Nephron (organoid): Measurements from ENCODE around the gene DHRS7.
A peak's percentile ranks its signal among the peaks of the same experiment; 100 is the strongest.
"Not testable (repeated sequence)": the region's sequence is repeated elsewhere in the genome, so short reads cannot be mapped to it uniquely, and the experiment has no call there.

Source experiments
- H3K27ac Mint-ChIP-seq, 3 experiments: 2 replicates each; pipeline ENCODE4 v1.8.0; 2020; ENCODE audit warnings: mixed read lengths in 3 of 3, mild to moderate bottlenecking in 2 of 3, moderate library complexity in 1 of 3
- H3K27me3 Mint-ChIP-seq: 2 replicates; pipeline ENCODE4 v1.8.0; 2021; ENCODE audit warnings: low read depth, mild to moderate bottlenecking, moderate library complexity, mixed read lengths
- H3K36me3 Mint-ChIP-seq: 2 replicates; pipeline ENCODE4 v1.8.0; 2020; ENCODE audit warnings: low read depth, mixed read lengths
- H3K4me1 Mint-ChIP-seq: 2 replicates; pipeline ENCODE4 v1.8.0; 2020; ENCODE audit warnings: mixed read lengths
- H3K4me3 Mint-ChIP-seq, 3 experiments: 2 replicates each; pipeline ENCODE4 v1.8.0; 2020; ENCODE audit warnings: mild to moderate bottlenecking in 3 of 3, mixed read lengths in 3 of 3, moderate library complexity in 2 of 3
- H3K9me3 Mint-ChIP-seq: 2 replicates; pipeline ENCODE4 v1.8.0; 2020; ENCODE audit warnings: mixed read lengths
- TF ChIP-seq, protein P1 (sequence below), 3 experiments: fragments of 200-600 bp; sonication (generic); IDR thresholded peaks; one replicate each; pipeline ENCODE4 v1.5.0; 2021; ENCODE audit warnings: antibody characterized with exemption in 3 of 3; ENCODE audit not compliant: unreplicated experiment in 3 of 3

DHRS7 gene

DNA sequence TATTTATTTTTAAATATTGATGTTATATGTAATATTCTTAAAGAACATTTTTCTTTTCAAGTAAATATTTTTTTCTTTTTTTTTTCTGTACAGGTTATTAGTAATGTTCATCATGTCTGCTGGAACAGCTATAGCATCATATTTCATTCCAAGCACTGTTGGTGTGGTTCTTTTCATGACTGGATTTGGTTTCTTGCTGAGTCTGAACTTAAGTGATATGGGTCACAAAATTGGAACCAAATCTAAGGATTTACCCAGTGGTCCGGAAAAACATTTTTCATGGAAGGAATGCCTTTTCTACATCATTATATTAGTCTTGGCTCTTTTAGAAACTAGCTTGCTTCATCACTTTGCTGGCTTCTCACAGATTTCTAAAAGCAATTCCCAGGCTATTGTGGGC is 50.3 kb downstream of the DHRS7 start:
- peak overlapping the region in 1 of 3 experiments; percentile 63 for H3K27ac Mint-ChIP-seq
- H3K27me3 Mint-ChIP-seq, result no peaks in the 10 kb centered on the region
- no peak overlapping the region for H3K4me3 Mint-ChIP-seq
- H3K36me3 Mint-ChIP-seq, result peaks cover 59% of the 10 kb centered on the region
- H3K9me3 Mint-ChIP-seq, result no peaks in the 10 kb centered on the region
- TF ChIP-seq, protein P1, sequence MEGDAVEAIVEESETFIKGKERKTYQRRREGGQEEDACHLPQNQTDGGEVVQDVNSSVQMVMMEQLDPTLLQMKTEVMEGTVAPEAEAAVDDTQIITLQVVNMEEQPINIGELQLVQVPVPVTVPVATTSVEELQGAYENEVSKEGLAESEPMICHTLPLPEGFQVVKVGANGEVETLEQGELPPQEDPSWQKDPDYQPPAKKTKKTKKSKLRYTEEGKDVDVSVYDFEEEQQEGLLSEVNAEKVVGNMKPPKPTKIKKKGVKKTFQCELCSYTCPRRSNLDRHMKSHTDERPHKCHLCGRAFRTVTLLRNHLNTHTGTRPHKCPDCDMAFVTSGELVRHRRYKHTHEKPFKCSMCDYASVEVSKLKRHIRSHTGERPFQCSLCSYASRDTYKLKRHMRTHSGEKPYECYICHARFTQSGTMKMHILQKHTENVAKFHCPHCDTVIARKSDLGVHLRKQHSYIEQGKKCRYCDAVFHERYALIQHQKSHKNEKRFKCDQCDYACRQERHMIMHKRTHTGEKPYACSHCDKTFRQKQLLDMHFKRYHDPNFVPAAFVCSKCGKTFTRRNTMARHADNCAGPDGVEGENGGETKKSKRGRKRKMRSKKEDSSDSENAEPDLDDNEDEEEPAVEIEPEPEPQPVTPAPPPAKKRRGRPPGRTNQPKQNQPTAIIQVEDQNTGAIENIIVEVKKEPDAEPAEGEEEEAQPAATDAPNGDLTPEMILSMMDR (IDR thresholded peaks at IDR 0.05; ENCODE audit: unreplicated experiment in 3 of 3), result no peak
- peaks cover 10% of the 10 kb centered on the region for H3K4me1 Mint-ChIP-seq

- no peaks in the 10 kb centered on the region for H3K9me3 Mint-ChIP-seq
- H3K36me3 Mint-ChIP-seq, result peaks cover 63% of the 10 kb centered on the region
- TF ChIP-seq, protein P1 (IDR thresholded peaks at IDR 0.05; ENCODE audit: unreplicated experiment in 3 of 3), result no peak
- H3K27ac Mint-ChIP-seq, result no peak overlapping the region
- peaks cover 10% of the 10 kb centered on the region for H3K4me1 Mint-ChIP-seq
- no peaks in the 10 kb centered on the region for H3K27me3 Mint-ChIP-seq
- no peak overlapping the region for H3K4me3 Mint-ChIP-seq
Observed at GRCh38 chr14:60111732-60112131, 53.5 kb downstream of the DHRS7 start.

DNA sequence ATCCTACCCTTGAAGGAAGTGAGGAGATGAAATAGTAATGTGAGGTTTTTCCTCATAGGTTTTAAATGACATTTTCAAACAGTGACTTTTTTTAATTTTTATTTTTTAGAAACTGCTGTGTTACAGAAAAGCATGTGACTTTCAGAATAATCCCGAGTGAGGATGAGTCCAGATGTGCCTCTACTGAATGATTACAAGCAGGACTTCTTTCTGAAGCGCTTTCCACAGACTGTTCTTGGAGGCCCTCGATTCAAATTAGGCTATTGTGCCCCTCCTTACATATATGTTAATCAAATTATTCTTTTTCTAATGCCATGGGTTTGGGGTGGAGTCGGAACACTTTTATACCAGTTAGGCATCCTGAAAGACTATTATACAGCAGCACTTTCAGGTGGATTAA is 57.7 kb downstream of the DHRS7 start:
- no peaks in the 10 kb centered on the region for H3K27me3 Mint-ChIP-seq
- H3K9me3 Mint-ChIP-seq, result no peaks in the 10 kb centered on the region
- H3K4me1 Mint-ChIP-seq, result peaks cover 12% of the 10 kb centered on the region
- peaks cover 66% of the 10 kb centered on the region for H3K36me3 Mint-ChIP-seq
- no peak overlapping the region for H3K4me3 Mint-ChIP-seq
- TF ChIP-seq, protein P1 (IDR thresholded peaks at IDR 0.05; ENCODE audit: unreplicated experiment in 3 of 3), result no peak
- H3K27ac Mint-ChIP-seq, result no peak overlapping the region

GRCh38 chr14:60106339-60106738 is 58.9 kb downstream of the DHRS7 start:
- no peaks in the 10 kb centered on the region for H3K27me3 Mint-ChIP-seq
- H3K36me3 Mint-ChIP-seq, result peaks cover 64% of the 10 kb centered on the region
- no peak overlapping the region for H3K4me3 Mint-ChIP-seq
- H3K9me3 Mint-ChIP-seq, result no peaks in the 10 kb centered on the region
- peak overlapping the region in 1 of 3 experiments; percentile 44 for H3K27ac Mint-ChIP-seq
- H3K4me1 Mint-ChIP-seq, result peaks cover 20% of the 10 kb centered on the region
- TF ChIP-seq, protein P1 (IDR thresholded peaks at IDR 0.05; ENCODE audit: unreplicated experiment in 3 of 3), result no peak

DNA sequence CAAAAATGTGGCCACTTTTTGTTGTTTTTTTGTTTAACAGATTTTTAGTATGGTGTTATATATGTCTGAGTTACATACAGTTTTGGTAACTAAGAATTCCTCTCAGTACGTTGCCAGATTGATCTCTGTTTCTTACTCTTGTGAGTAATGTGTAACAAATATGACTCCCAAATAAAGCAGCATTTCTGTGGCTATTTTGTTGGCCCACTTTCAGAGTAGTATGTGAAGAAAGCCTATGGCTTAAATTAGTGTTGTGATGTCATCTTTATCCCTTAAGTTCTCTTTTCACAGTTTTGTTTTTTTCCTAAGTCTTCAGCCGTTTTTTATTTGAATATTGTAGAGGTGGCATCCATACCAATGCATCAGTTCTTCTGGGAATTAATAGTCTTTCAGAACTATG is 62.8 kb downstream of the DHRS7 start:
- H3K27ac Mint-ChIP-seq, result no peak overlapping the region
- H3K4me1 Mint-ChIP-seq, result peaks cover 26% of the 10 kb centered on the region
- no peaks in the 10 kb centered on the region for H3K27me3 Mint-ChIP-seq
- TF ChIP-seq, protein P1 (IDR thresholded peaks at IDR 0.05; ENCODE audit: unreplicated experiment in 3 of 3), result no peak
- peaks cover 5% of the 10 kb centered on the region for H3K9me3 Mint-ChIP-seq
- no peak overlapping the region for H3K4me3 Mint-ChIP-seq
- H3K36me3 Mint-ChIP-seq, result peaks cover 53% of the 10 kb centered on the region

- Mint-ChIP-seq H3K9me3 (peaks cover 5% of the 10 kb centered on the region), H3K4me1 (peaks cover 30% of the 10 kb centered on the region), H3K36me3 (peaks cover 56% of the 10 kb centered on the region), H3K27ac (no peak overlapping the region), H3K27me3 (no peaks in the 10 kb centered on the region), H3K4me3 (no peak overlapping the region)
- TF ChIP-seq, protein P1 (IDR thresholded peaks at IDR 0.05; ENCODE audit: unreplicated experiment in 3 of 3), result no peak
Observed at GRCh38 chr14:60101786-60102185, 63.4 kb downstream of the DHRS7 start.

DNA sequence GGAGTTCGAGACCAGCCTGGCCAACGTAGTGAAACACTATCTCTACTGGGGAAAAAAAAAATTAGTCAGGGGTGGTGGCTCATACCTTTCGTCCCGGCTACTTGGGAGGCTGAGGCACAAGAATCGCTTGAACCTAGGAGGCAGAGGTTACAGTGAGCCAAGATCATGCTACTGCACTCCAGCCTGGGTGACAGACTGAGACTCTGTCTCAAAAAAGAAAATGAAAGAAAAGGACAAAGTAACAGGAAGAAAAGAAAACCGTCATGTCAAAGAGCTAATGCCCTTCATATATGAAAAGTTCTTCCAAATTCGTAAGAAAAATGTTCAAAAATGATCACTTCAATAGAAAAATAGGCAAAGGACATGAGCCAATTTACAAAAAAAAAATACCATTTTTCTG is 65.3 kb downstream of the DHRS7 start:
- H3K4me3 Mint-ChIP-seq, H3K27ac Mint-ChIP-seq, H3K27me3 Mint-ChIP-seq, H3K9me3 Mint-ChIP-seq: not testable (repeated sequence)
- Mint-ChIP-seq H3K4me1 (peaks cover 31% of the 10 kb centered on the region), H3K36me3 (peaks cover 53% of the 10 kb centered on the region)
